ENCODE data around the gene HDAC7.

GRCh38 chr12:47811072-47811396 lies 8.7 kb downstream of the HDAC7 start:
- TF ChIP-seq GATA2 (IDR thresholded peaks at IDR 0.05; ENCODE audit: low read depth, low read length) (no peak), GATA3 (IDR thresholded peaks at IDR 0.05; ENCODE audit: low read depth, low read length) (no peak)
